Activated naive CD8-positive, alpha-beta T cell treated with anti-CD3 and anti-CD28 coated beads, Interleukin-2, amount 50 U/mL, for 24 hours (primary cell): Measurements from ENCODE around the gene LRP2BP.
A peak's percentile ranks its signal among the peaks of the same experiment; 100 is the strongest.

Experiments
- ATAC-seq: fragments of 150-1000 bp; cut with Tn5 transposase; one replicate; pipeline ENCODE4 v1.10.0; 2021
- DNase-seq: peaks from one replicate; pipeline ENCODE4 v3.0.0; 2021
- H3K27ac Mint-ChIP-seq: one replicate; pipeline ENCODE4 v1.8.0; 2021; ENCODE audit warnings: mild to moderate bottlenecking, mixed read lengths
- H3K27me3 Mint-ChIP-seq: one replicate; pipeline ENCODE4 v1.8.0; 2021; ENCODE audit warnings: mixed read lengths
- H3K36me3 Mint-ChIP-seq: one replicate; pipeline ENCODE4 v1.8.0; 2021; ENCODE audit warnings: low read depth, mixed read lengths
- H3K4me1 Mint-ChIP-seq: one replicate; pipeline ENCODE4 v1.8.0; 2021; ENCODE audit warnings: mixed read lengths
- H3K4me3 Mint-ChIP-seq: one replicate; pipeline ENCODE4 v1.8.0; 2021; ENCODE audit warnings: mild to moderate bottlenecking, moderate library complexity, mixed read lengths
- H3K9me3 Mint-ChIP-seq: one replicate; pipeline ENCODE4 v1.8.0; 2021; ENCODE audit warnings: mixed read lengths

LRP2BP gene

DNA sequence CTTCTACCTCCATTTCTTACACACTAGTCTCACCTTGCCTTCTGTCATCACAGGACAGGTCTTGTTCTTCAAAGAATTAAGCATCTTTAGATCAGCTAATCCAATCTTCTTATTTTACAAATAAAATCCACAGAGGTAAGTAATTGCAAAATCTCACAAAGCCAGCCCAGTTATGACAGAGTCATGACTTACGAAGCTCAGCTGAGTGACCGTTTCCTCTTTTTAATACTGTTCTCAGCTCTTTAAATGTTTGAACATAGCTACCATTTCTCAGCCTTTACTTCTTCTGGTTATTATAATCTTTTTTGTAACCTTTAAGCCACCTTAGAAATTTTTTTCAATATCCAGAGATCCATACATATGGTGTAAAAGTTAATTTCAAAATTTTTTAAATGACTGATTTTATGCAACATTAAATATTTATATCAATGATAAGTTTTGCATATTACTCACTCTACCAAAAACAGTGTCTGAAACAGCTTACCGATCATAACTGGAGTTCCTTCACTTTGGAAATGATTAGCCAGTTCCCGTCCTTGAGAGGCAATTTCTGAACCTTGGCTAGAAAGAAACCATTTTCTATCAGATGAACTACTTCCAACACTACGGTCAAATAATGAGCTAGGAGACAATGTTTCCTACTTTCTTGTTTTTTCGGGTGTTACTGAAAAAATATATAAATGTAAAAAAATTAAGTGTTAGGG is 9.7 kb upstream of the LRP2BP start:
- no peaks in the 10 kb centered on the region for H3K27me3 Mint-ChIP-seq
- H3K4me3 Mint-ChIP-seq, result no peak overlapping the region
- peaks cover 23% of the 10 kb centered on the region for H3K36me3 Mint-ChIP-seq
- ATAC-seq (no peak), DNase-seq (no peak)
- no peak overlapping the region for H3K27ac Mint-ChIP-seq
- no peaks in the 10 kb centered on the region for H3K9me3 Mint-ChIP-seq
- no peaks in the 10 kb centered on the region for H3K4me1 Mint-ChIP-seq

DNA sequence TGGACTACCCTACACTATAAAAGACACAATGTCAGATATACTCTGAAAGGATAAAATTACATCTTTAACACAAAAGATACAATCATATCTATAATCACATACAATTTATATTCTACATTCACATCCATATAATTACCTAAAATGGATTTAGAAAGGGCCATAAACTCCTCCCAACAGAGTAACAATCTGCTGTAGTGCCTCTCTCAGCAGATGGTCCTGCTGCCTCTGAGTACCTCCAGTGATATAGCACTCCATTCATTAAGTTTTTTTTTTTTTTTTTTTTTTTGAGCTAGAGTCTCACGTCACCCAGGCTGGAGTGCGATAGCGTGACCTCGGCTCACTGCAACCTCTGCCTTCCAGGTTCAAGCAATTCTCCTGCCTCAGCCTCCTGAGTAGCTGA is 8.3 kb upstream of the LRP2BP start:
- no peak overlapping the region for H3K4me3 Mint-ChIP-seq
- no peak for DNase-seq
- peaks cover 22% of the 10 kb centered on the region for H3K36me3 Mint-ChIP-seq
- no peak for ATAC-seq
- H3K27ac Mint-ChIP-seq, result no peak overlapping the region
- no peaks in the 10 kb centered on the region for H3K27me3 Mint-ChIP-seq
- H3K9me3 Mint-ChIP-seq, result no peaks in the 10 kb centered on the region
- no peaks in the 10 kb centered on the region for H3K4me1 Mint-ChIP-seq

GRCh38 chr4:185399466-185399865 is 3.7 kb upstream of the LRP2BP start:
- no peak for DNase-seq
- peaks cover 18% of the 10 kb centered on the region for H3K36me3 Mint-ChIP-seq
- no peaks in the 10 kb centered on the region for H3K9me3 Mint-ChIP-seq
- no peak for ATAC-seq
- no peaks in the 10 kb centered on the region for H3K27me3 Mint-ChIP-seq
- no peak overlapping the region for H3K27ac Mint-ChIP-seq
- peaks cover 26% of the 10 kb centered on the region for H3K4me1 Mint-ChIP-seq
- no peak overlapping the region for H3K4me3 Mint-ChIP-seq

- H3K27ac Mint-ChIP-seq, result no peak overlapping the region
- no peak for ATAC-seq
- no peaks in the 10 kb centered on the region for H3K27me3 Mint-ChIP-seq
- no peak overlapping the region for H3K4me3 Mint-ChIP-seq
- no peaks in the 10 kb centered on the region for H3K9me3 Mint-ChIP-seq
- H3K4me1 Mint-ChIP-seq, result peaks cover 33% of the 10 kb centered on the region
- H3K36me3 Mint-ChIP-seq, result peaks cover 18% of the 10 kb centered on the region
- DNase-seq, result no peak
These were observed 2.9 kb upstream of the LRP2BP start for GRCh38 chr4:185398618-185399017.

- Mint-ChIP-seq H3K4me1 (peaks cover 41% of the 10 kb centered on the region), H3K36me3 (peaks cover 16% of the 10 kb centered on the region), H3K4me3 (peak within 1 kb of the TSS; percentile 91), H3K9me3 (no peaks in the 10 kb centered on the region), H3K27me3 (no peaks in the 10 kb centered on the region), H3K27ac (peak within 1 kb of the TSS; percentile 97)
- DNase-seq, result no peak
- no peak for ATAC-seq
These were observed 1.1 kb upstream of the LRP2BP start, which contains the start of gene ANKRD37 for GRCh38 chr4:185396724-185397385. ANKRD37 (plus strand) TSS chr4:185396841; CDS start chr4:185396924, 83 bp downstream.

- peak overlapping the region; percentile 91 for H3K4me3 Mint-ChIP-seq
- ATAC-seq (peak; percentile 85), DNase-seq (peak; percentile 96)
- H3K9me3 Mint-ChIP-seq, result no peaks in the 10 kb centered on the region
- peak overlapping the region; percentile 97 for H3K27ac Mint-ChIP-seq
- H3K27me3 Mint-ChIP-seq, result no peaks in the 10 kb centered on the region
- H3K4me1 Mint-ChIP-seq, result peaks cover 41% of the 10 kb centered on the region
- H3K36me3 Mint-ChIP-seq, result peaks cover 16% of the 10 kb centered on the region
These were observed 416 bp upstream of the LRP2BP start for GRCh38 chr4:185395956-185396723.

- peak overlapping the region; percentile 97 for H3K27ac Mint-ChIP-seq
- no peaks in the 10 kb centered on the region for H3K9me3 Mint-ChIP-seq
- H3K36me3 Mint-ChIP-seq, result peaks cover 10% of the 10 kb centered on the region
- H3K4me1 Mint-ChIP-seq, result peaks cover 41% of the 10 kb centered on the region
- DNase-seq (no peak), ATAC-seq (peak; percentile 56)
- peak overlapping the region; percentile 91 for H3K4me3 Mint-ChIP-seq
- no peaks in the 10 kb centered on the region for H3K27me3 Mint-ChIP-seq
These were observed 1.0 kb downstream of the LRP2BP start for GRCh38 chr4:185394568-185395237.

- no peaks in the 10 kb centered on the region for H3K27me3 Mint-ChIP-seq
- peaks cover 28% of the 10 kb centered on the region for H3K4me1 Mint-ChIP-seq
- H3K36me3 Mint-ChIP-seq, result peaks cover under 1% of the 10 kb centered on the region
- ATAC-seq (no peak), DNase-seq (no peak)
- H3K9me3 Mint-ChIP-seq, result no peaks in the 10 kb centered on the region
- H3K27ac Mint-ChIP-seq, result no peak overlapping the region
- no peak overlapping the region for H3K4me3 Mint-ChIP-seq
These were observed 3.6 kb downstream of the LRP2BP start for GRCh38 chr4:185392156-185392555.

GRCh38 chr4:185390941-185391340 is 4.8 kb downstream of the LRP2BP start:
- peaks cover 2% of the 10 kb centered on the region for H3K27me3 Mint-ChIP-seq
- no peak for DNase-seq
- H3K4me3 Mint-ChIP-seq, result no peak overlapping the region
- ATAC-seq, result no peak
- no peak overlapping the region for H3K27ac Mint-ChIP-seq
- H3K36me3 Mint-ChIP-seq, result no peaks in the 10 kb centered on the region
- peaks cover 24% of the 10 kb centered on the region for H3K4me1 Mint-ChIP-seq
- H3K9me3 Mint-ChIP-seq, result no peaks in the 10 kb centered on the region

DNA sequence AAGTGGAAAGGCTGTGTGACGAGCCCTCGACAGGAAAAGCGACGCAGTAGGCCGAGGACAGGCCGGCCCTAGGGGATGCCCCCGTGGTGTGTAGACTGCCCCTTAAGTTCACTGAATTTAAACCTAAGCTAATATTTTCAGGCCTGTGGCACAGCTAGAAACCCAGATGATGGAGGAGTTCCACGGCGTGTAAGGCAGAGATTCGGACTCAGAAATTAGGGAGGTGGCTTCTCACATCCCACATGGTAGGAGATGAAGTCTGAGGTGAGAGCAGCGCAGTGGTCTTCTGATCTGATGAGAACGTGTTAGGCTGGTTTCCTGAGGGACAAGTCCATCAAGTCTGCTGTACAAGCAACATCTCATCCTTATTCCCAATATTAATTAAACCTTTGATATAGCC is 7.8 kb downstream of the LRP2BP start:
- no peaks in the 10 kb centered on the region for H3K36me3 Mint-ChIP-seq
- no peak overlapping the region for H3K4me3 Mint-ChIP-seq
- peaks cover 4% of the 10 kb centered on the region for H3K9me3 Mint-ChIP-seq
- DNase-seq (no peak), ATAC-seq (no peak)
- peaks cover 10% of the 10 kb centered on the region for H3K4me1 Mint-ChIP-seq
- peaks cover 23% of the 10 kb centered on the region for H3K27me3 Mint-ChIP-seq
- H3K27ac Mint-ChIP-seq, result no peak overlapping the region

DNA sequence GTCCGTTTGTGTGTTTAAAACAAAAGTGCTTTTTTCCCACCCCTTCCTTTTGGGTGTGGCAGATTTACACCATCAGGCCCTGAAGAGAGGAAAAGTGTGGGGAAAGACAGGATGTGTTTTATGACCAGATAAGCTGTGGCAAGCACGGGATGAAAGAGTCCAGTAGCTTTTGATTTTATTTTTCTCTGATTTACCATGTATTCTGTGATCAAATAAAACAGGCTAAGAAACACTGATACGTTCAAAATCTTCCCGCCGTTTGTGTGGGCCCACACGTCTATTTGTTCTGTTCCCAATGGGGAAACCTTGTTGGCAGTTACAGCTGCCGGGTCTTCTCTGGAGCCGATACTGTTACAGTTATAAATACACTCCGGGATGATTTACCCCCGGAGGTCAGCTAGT is 10.8 kb downstream of the LRP2BP start:
- DNase-seq, result no peak
- Mint-ChIP-seq H3K9me3 (peaks cover 16% of the 10 kb centered on the region), H3K27ac (no peak overlapping the region)

GRCh38 chr4:185384061-185384460 is 11.7 kb downstream of the LRP2BP start:
- peaks cover 7% of the 10 kb centered on the region for H3K36me3 Mint-ChIP-seq
- peaks cover 23% of the 10 kb centered on the region for H3K27me3 Mint-ChIP-seq
- peaks cover 16% of the 10 kb centered on the region for H3K9me3 Mint-ChIP-seq
- H3K4me1 Mint-ChIP-seq, result peaks cover 7% of the 10 kb centered on the region
- H3K27ac Mint-ChIP-seq, result no peak overlapping the region
- H3K4me3 Mint-ChIP-seq, result no peak overlapping the region
- DNase-seq (no peak), ATAC-seq (no peak)

More for the DNA sequence above, 10.8 kb downstream of the LRP2BP start:
- Mint-ChIP-seq H3K36me3 (peaks cover 7% of the 10 kb centered on the region), H3K4me1 (peaks cover 7% of the 10 kb centered on the region), H3K4me3 (no peak overlapping the region), H3K27me3 (peaks cover 23% of the 10 kb centered on the region)
- no peak for ATAC-seq

GRCh38 chr4:185383451-185383850 is 12.3 kb downstream of the LRP2BP start:
- Mint-ChIP-seq H3K27me3 (peaks cover 23% of the 10 kb centered on the region), H3K4me3 (no peak overlapping the region), H3K27ac (no peak overlapping the region), H3K36me3 (peaks cover 8% of the 10 kb centered on the region), H3K4me1 (peaks cover 7% of the 10 kb centered on the region), H3K9me3 (peaks cover 16% of the 10 kb centered on the region)
- no peak for DNase-seq
- no peak for ATAC-seq

- H3K4me1 Mint-ChIP-seq, result peaks cover 7% of the 10 kb centered on the region
- DNase-seq (no peak), ATAC-seq (no peak)
- H3K36me3 Mint-ChIP-seq, result peaks cover 9% of the 10 kb centered on the region
- no peak overlapping the region for H3K4me3 Mint-ChIP-seq
- H3K9me3 Mint-ChIP-seq, result peaks cover 16% of the 10 kb centered on the region
- H3K27me3 Mint-ChIP-seq, result peaks cover 23% of the 10 kb centered on the region
- no peak overlapping the region for H3K27ac Mint-ChIP-seq
These were observed 13.0 kb downstream of the LRP2BP start for GRCh38 chr4:185382754-185383153.
